Measurements from ENCODE around the gene SLC25A11.

The SLC25A11 gene

GRCh38 chr17:4895657-4896331, 44.1 kb downstream of the SLC25A11 start:
- DNase-seq (ENCODE audit: low spot score) = no peak

- no peak for DNase-seq (ENCODE audit: low spot score)
These were observed 44.7 kb downstream of the SLC25A11 start for GRCh38 chr17:4895121-4895520.

- no peak for DNase-seq (ENCODE audit: low spot score)
These were observed 45.9 kb downstream of the SLC25A11 start for GRCh38 chr17:4893721-4894560.

GRCh38 chr17:4893272-4893671, 46.6 kb downstream of the SLC25A11 start:
- no peak for DNase-seq (ENCODE audit: low spot score)

GRCh38 chr17:4892499-4893221, 47.2 kb downstream of the SLC25A11 start:
- DNase-seq (ENCODE audit: low spot score) = no peak

GRCh38 chr17:4891411-4892410, 48.1 kb downstream of the SLC25A11 start:
- no peak for DNase-seq (ENCODE audit: low spot score)

- DNase-seq (ENCODE audit: low spot score) = no peak
These were observed 52.3 kb downstream of the SLC25A11 start for GRCh38 chr17:4887581-4887980.

All from D341Med (cell line).